Endothelial cell of hepatic sinusoid (primary cell): Measurements from ENCODE around the gene QKI.
"Not testable (repeated sequence)": the region's sequence is repeated elsewhere in the genome, so short reads cannot be mapped to it uniquely, and the experiment has no call there.

Experiments
- in situ Hi-C: cut with HindIII; loops from 2 replicates; pipeline ENCODE4 v1.10.0; 2017; ENCODE audit warnings: low sequenced_read_pairs

Gene QKI

DNA sequence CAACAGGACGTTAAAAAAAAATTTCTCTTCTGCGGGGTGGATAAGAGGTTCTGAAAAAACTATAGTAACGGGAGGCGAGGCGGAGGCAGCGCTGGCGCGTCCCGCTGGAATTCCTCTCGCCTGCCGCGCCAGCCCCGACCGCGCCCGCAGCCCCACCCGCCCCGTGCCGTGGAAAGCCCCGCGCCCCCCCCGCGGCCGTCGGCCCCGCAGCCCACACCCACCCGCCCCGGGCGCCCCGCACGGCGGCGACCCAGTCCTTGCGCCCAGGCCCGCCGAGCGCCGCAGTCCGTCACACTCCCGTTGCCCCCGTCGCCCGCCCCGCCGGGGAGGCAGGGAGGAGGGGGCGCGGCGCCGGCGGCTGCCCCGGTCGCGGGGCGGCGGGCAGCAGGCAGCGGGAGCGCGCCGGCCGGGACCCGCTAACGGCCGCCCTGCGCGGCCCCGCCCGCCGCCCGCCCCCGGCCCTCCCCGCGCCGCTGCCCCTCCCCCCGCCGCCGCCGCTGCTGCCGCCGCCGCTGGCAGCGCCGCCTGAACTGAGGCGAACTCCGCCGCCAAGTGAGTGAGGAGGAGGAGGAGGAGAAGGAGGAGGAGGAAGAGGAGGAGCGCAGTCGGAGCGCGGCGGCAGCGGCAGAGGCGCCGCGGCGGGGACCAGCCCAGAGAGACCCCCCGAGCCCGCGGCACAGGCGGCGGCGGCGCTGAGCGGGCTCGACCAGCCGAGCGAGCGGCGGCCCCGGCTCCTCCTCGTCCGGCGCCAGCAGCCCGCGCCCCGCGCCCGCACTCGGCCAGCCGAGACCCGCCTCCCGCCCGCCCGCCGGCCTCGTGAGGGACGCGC is at the start of gene QKI:
TSS of gene QKI (plus strand) at position 602 of the 829 bp plus-strand sequence. CDS start 476 bp downstream, outside the sequence.
- in situ Hi-C loops = loop anchor here (25.0 kb wide), 1 partner anchor 227 kb away; no protein-coding TSS in a partner anchor

DNA sequence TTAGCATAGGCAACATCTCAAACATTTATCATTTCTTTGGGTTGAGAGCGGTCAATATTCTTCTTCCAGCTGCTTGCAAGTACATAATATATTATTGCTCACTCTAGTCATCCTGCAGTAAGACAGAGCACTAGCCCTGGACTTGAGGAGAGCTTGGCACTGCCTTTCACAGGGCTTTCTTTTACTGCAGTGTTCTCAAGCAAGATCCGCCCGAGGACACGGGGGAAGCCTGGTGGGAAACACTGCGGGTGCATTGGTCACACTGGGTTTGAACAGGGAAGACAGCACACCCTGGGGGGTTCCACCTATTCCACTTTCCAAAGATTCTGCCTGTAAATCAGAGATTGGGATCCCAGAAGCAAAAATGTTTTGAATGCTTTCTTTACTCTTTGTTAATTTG is 48.2 kb upstream of the QKI start:
- in situ Hi-C loops = no loop called here

- in situ Hi-C loops = no loop called here
These were observed 46.9 kb upstream of the QKI start for GRCh38 chr6:163367497-163368183.

GRCh38 chr6:163369141-163369540 is 45.4 kb upstream of the QKI start:
- in situ Hi-C loops = no loop called here

GRCh38 chr6:163369628-163370365 is 44.7 kb upstream of the QKI start:
- in situ Hi-C loops = no loop called here

DNA sequence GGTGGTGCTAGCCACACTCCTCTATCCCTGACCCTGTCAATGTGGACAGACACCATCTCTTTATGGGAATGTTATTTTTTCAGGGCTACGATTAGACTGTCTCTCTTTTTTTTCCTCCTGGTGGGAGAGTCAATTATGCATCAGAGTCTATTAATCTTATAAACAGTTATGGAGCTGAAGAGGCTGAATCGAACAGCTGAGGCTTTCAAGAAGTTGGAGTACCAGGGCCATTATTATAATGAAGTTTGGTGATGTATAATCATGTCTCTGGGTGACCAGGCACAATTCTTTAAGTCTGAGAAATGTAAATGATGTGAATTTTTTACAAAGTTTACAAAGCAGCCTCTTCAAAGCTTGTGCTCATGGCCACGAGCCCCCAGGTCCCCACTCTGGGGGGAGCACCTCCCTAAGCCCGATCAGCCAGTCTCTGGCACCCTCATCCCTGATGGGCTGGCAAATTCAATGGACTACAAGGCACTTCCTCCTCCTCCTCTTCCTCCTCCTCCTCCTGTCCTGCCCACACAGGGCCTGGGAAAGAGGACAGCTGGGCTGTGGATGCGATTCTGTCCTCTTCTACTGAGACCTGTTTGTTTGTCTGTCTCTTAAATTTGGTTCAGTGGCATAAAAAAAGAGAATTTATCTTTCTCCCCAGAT is 43.9 kb upstream of the QKI start:
- in situ Hi-C loops = no loop called here

GRCh38 chr6:163371129-163371528 is 43.4 kb upstream of the QKI start:
- in situ Hi-C loops = no loop called here

- in situ Hi-C loops = no loop called here
These were observed 41.3 kb upstream of the QKI start for GRCh38 chr6:163373240-163373639.

GRCh38 chr6:163375361-163375760 is 39.2 kb upstream of the QKI start:
- in situ Hi-C loops = no loop called here

- in situ Hi-C loops = no loop called here
These were observed 38.3 kb upstream of the QKI start for GRCh38 chr6:163376187-163376586.

DNA sequence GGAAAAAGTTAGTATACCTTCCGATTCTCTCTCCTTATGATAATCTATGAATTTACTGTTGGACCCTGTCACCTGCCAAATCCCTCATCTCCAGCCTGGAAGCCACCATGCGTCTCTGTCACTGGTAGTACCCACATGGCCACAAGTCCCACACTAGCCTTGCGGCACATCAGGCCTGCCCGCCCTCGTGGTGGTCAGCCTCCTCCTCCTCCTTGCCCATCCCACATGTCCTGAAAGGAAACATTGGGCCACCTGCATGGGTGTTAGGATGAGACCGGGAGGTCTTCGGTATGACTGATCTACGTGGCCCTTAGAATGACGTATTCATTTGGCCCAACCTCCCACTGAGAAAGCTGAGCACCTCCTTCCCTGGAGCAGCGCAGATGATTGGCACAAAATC is 37.0 kb upstream of the QKI start:
- in situ Hi-C loops = no loop called here

DNA sequence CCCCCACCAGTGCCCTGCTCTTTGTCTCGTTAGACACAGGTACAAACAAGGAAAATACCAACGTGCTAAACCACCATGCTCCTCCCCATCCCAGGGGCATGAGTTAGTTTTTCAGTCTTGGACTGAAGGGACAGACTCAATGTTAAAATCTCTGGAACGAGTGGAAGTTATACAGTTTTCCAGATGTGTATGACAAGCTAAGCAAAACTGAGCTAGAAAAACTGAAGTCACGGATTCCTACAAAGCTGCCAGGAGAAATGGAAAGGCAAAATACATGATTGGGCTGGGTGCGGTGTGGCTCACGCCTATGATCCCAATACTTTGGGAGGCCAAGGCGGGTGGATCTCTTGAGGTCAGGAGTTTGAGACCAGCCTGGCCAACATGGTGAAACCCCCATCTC is 34.3 kb upstream of the QKI start:
- in situ Hi-C loops = no loop called here

- in situ Hi-C loops = no loop called here
These were observed 33.3 kb upstream of the QKI start for GRCh38 chr6:163381118-163381756.

DNA sequence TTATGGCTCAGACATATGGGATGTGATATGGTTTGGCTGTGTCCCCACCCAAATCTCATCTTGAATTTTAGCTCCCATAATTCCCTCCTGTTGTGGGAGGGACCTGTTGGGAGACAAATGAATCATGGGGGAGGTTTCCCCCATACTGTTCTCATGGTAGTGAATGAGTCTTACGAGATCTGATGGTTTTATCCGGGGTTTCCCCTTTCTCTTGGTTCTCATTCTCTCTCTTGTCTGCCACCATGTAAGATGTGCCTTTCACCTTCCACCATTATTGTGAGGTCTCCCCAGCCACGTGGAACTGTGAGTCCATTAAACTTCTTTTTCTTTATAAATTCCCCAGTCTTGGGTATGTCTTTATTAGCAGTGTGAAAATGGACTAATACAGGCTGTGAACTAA is 31.1 kb upstream of the QKI start:
- in situ Hi-C loops = not testable (repeated sequence)

- in situ Hi-C loops = no loop called here
These were observed 30.6 kb upstream of the QKI start for GRCh38 chr6:163383912-163384311.

DNA sequence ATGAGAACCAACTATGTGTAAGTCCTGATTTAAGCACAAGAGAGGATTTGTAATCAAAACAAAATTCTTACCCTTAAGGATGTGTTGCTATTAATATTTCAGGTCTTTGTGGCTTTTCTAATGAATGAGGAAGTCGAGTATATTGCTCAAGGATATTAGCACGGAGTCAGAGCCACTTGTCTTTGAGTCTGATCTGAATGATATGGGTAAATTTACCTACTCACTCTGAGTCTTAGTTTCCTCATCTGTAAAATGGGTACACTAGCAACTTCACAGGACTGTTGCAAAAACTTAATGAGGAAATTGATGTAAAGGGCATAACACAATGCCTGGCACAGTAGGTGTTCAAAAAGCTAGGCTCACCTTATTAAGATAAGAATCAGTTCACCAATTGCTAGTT is 30.0 kb upstream of the QKI start:
- in situ Hi-C loops = no loop called here

DNA sequence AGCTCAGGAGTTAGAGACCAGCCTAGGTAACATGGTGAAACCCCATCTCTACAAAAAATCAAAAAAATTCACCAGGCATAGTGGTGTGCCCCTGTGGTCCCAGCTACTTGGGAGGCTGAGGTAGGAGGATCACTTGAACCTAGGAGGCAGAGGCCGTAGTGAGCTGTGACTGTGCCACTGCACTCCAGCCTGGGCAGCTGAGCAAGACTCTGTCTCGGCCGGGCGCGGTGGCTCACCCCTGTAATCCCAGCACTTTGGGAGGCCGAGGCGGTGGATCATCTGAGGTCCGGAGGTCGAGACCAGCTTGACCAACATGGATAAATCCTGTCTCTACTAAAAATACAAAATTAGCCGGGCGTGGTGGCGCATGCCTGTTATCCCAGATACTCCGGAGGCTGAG is 29.0 kb upstream of the QKI start:
- in situ Hi-C loops = not testable (repeated sequence)

- in situ Hi-C loops = no loop called here
These were observed 28.1 kb upstream of the QKI start for GRCh38 chr6:163386329-163386908.

DNA sequence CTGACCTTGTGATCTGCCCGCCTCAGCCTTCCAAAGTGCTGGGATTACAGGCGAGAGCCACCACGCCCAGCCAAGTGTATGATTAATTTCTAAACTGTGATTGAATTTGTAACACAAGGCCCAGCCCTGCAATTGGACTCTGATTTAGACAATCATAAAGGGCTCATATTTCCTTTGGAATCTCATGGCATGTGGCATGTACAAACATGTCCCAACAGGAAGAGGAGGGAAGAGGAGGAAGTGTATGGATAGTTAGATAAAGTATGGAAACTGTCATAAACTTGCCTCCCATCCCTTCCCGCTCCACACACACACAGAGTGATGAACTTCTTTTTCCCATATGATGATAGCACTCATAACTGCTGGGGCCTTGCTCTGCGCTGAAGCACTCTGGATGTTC is 27.2 kb upstream of the QKI start:
- in situ Hi-C loops = no loop called here

- in situ Hi-C loops = no loop called here
These were observed 25.2 kb upstream of the QKI start for GRCh38 chr6:163389354-163389753.
